ENCODE measurements around the gene ITCH.
A peak's percentile ranks its signal among the peaks of the same experiment; 100 is the strongest.
"Not testable (repeated sequence)": the region's sequence is repeated elsewhere in the genome, so short reads cannot be mapped to it uniquely, and the experiment has no call there.

Gene ITCH

DNA sequence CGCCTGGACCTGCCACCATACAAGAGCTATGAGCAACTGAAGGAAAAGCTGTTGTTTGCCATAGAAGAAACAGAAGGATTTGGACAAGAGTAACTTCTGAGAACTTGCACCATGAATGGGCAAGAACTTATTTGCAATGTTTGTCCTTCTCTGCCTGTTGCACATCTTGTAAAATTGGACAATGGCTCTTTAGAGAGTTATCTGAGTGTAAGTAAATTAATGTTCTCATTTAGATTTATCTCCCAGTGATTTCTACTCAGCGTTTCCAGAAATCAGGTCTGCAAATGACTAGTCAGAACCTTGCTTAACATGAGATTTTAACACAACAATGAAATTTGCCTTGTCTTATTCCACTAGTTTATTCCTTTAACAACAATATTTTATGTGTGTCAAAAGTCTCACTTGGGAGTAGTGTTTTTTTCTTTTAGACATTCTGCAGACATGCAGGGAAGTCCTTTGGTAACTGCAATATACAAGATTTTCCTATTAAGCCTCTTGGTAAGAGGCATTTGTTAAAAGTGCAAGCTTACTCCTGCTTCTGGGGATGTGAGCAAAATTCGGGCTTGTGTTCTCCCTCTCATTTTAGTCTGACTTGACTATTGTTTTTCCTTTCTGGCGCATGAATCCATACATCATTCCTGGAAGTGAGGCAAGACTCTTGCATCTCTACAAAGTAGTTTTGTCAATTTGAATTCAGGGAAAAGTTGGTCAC lies 144.8 kb downstream of the ITCH start:
- TF ChIP-seq, protein P1, sequence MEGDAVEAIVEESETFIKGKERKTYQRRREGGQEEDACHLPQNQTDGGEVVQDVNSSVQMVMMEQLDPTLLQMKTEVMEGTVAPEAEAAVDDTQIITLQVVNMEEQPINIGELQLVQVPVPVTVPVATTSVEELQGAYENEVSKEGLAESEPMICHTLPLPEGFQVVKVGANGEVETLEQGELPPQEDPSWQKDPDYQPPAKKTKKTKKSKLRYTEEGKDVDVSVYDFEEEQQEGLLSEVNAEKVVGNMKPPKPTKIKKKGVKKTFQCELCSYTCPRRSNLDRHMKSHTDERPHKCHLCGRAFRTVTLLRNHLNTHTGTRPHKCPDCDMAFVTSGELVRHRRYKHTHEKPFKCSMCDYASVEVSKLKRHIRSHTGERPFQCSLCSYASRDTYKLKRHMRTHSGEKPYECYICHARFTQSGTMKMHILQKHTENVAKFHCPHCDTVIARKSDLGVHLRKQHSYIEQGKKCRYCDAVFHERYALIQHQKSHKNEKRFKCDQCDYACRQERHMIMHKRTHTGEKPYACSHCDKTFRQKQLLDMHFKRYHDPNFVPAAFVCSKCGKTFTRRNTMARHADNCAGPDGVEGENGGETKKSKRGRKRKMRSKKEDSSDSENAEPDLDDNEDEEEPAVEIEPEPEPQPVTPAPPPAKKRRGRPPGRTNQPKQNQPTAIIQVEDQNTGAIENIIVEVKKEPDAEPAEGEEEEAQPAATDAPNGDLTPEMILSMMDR (IDR thresholded peaks at IDR 0.05): no peak
- DNase-seq (ENCODE audit: low spot score): no peak
- no peak overlapping the region for H3K27ac ChIP-seq
- H3K4me3 ChIP-seq: no peak overlapping the region

DNA sequence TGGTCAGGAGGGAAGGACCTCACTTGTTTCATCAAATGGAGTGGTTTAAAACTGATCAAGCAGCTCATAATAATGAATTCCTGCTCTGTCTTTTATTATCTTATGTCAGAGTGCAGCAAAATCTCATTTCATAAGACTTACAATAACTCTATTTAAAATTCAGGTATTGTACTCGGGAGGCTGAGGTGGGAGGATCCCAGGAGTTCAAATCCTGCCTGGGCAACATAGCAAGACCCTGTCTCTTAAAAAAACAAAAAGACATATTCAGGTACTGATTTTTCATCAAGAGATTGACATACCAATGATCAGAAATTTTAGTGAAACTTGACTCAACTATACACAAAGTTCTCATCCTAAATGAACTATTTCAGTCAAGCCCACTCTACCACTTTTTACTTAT lies 147.5 kb downstream of the ITCH start:
- Histone ChIP-seq H3K4me3 (no peak overlapping the region), H3K27ac (no peak overlapping the region)
- DNase-seq (ENCODE audit: low spot score): no peak
- TF ChIP-seq, protein P1 (IDR thresholded peaks at IDR 0.05): no peak

DNA sequence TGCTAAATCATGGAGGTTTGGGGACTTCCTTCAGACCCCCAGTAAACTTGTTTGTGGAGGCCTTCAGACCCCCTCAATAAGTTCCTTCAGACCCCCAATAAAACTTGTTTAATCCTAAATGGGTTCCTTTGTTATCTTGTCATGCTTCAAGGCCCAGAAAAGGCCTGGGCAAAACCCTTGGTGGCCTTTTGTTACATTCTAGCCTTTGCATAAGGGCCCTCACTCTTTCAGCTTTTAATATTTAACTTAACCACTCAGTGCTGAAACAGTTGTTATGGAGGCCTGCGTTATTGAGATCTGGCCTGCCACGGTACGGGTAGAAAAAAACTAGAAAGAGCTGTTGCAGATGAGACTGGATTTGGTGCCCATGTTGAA lies 148.8 kb downstream of the ITCH start:
- no peak for DNase-seq (ENCODE audit: low spot score)
- no peak overlapping the region for H3K4me3 ChIP-seq
- no peak overlapping the region for H3K27ac ChIP-seq
- TF ChIP-seq, protein P1 (IDR thresholded peaks at IDR 0.05): no peak

DNA sequence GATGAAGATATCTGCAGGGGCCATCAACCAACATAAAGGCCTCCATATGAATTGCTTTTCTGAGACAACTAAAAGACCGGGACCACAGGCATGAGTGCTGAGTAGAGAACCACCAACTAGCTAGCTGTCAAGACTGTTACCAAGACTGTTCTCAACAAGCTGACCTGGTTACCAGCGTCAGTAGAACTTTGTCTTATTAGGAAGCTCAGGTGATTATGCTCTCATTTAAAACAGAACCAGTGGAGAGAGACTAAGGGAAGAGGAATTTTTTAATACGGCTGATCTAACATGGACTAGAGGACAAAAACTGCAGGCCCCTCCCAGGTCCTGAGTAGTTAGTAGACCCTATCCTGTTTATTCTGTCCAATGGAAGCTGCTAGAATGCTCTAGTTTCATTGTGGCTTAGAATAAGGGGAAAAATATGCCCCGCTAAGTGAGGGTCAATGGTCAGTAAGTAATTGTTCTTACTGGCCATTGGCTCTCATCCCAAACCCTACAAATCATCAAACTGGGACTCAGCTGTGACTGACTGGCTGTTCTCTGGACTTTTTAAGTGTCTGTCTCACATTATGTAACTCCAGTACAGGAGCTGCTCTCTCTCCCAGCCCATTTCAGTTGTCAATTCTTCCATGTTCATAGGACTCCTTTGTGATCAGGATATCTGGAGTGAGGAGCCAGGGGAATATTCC lies 149.3 kb downstream of the ITCH start:
- TF ChIP-seq, protein P1 (IDR thresholded peaks at IDR 0.05): no peak
- no peak overlapping the region for H3K27ac ChIP-seq
- no peak overlapping the region for H3K4me3 ChIP-seq
- DNase-seq (ENCODE audit: low spot score): no peak

DNA sequence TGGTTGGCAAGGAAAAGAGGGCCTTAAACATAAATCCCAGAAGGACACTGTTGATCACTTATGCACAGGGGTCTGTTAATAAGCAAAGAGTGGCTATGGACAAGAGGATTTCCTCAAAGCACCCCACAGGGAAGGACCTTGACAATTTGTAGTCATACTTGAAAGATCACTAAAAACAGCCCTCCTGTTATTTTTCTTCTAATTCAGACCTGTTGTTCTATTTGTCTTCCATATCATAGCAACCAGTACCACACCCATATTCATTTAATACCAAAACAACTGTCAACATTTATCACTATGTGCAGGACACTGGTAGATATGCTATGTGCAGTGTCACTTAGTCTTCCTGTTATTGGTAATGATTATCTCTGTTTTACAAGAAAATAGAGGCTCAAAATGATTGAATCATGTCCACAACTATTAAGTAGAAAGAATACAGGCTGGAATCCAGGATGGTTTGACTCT lies 149.9 kb downstream of the ITCH start:
- Histone ChIP-seq H3K27ac (no peak overlapping the region), H3K4me3 (no peak overlapping the region)
- TF ChIP-seq, protein P1 (IDR thresholded peaks at IDR 0.05): no peak
- DNase-seq (ENCODE audit: low spot score): no peak

DNA sequence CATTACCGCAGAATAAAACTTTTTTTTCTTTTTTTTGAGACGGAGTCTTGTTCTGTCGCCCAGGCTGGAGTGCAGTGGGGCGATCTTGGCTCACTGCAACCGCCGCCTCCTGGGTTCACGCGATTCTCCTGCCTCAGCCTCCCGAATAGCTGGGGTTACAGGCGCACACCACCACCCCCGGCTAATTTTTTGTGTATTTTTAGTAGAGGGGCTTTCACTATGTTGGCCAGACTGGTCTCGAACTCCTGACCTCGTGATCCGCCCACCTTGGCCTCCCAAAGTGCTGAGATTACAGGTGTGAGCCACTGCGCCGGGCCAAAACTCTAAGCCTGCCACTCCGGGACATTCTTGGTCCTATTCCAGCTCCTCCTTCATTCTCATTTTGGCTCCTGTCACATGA lies 151.0 kb downstream of the ITCH start:
- DNase-seq (ENCODE audit: low spot score); H3K27ac ChIP-seq; H3K4me3 ChIP-seq: not testable (repeated sequence)

DNA sequence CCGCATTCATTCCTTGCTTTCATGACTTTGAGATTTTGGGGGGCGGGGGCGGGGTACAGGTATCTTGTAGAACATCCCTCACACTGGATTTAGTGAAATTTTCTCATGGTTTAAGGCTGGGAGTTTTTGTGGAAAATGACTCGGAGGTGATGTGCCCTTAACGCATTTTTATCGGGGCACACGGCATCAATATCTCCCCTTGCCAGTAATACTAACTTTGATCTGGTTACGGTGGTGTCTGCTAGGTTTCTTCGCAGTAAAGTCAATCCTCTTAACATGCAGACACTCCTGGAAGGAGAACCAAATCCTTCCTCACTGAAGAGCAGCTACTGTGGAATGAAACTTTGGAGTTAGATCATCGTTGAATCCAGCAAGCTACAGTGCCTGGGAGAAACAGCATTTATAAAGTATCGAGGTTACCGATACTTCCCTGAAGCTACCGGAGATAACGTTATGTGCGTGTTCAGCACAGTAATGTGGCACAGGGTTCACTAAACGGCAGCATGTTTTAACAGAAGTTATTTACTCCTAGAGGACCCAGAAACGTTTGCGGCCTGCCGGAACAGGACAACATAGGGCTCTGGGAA lies 151.9 kb downstream of the ITCH start:
- peak overlapping the region; percentile 92 to 94 for H3K27ac ChIP-seq
- DNase-seq (ENCODE audit: low spot score): no peak
- TF ChIP-seq, protein P1 (IDR thresholded peaks at IDR 0.05): no peak
- peak overlapping the region; percentile 78 for H3K4me3 ChIP-seq

All from coronary artery (tissue), 2 donors.